SU-DHL-6 (cell line): Measurements from ENCODE around the gene ARFGAP1.

Experiments used
- H2AFZ ChIP-seq: fragments of 200-600 bp; sonication (generic); 2 replicates; pipeline ENCODE4 v1.6.1; 2014; ENCODE audit warnings: low read depth, mild to moderate bottlenecking, moderate library complexity, mixed read lengths, antibody characterized with exemption, low read length; ENCODE audit not compliant: severe bottlenecking
- H3F3A ChIP-seq: fragments of 200-600 bp; shearing (Covaris generic); 2 replicates; pipeline ENCODE4 v1.6.0; 2016; ENCODE audit warnings: antibody characterized with exemption, mild to moderate bottlenecking; ENCODE audit not compliant: insufficient read depth
- H3K27ac ChIP-seq: fragments of 200-600 bp; sonication (generic); 2 replicates; pipeline ENCODE4 v1.5.1; 2016; ENCODE audit warnings: low read depth, mild to moderate bottlenecking, low read length, moderate library complexity, mixed read lengths
- H3K27me3 ChIP-seq: fragments of 200-600 bp; sonication (generic), shearing (Covaris generic); 2 replicates; pipeline ENCODE4 v1.6.0; 2014; ENCODE audit warnings: mild to moderate bottlenecking, low read length
- H3K36me3 ChIP-seq: fragments of 200-600 bp; sonication (generic); 2 replicates; pipeline ENCODE4 v1.6.1; 2014; ENCODE audit warnings: mild to moderate bottlenecking, low read length, mixed read lengths
- H3K4me2 ChIP-seq: fragments of 300-600, 200-600 bp; shearing (Covaris generic), sonication (generic); 2 replicates; pipeline ENCODE4 v1.6.0; 2014; ENCODE audit warnings: low read length, low read depth, mild to moderate bottlenecking; ENCODE audit not compliant: poor library complexity, severe bottlenecking
- H3K4me3 ChIP-seq: fragments of 200-600 bp; sonication (generic); 2 replicates; pipeline ENCODE4 v1.5.1; 2014; ENCODE audit warnings: antibody characterized with exemption, low read length, mild to moderate bottlenecking, mixed read lengths; ENCODE audit not compliant: insufficient read depth, poor library complexity, severe bottlenecking
- H3K79me2 ChIP-seq: fragments of 200-600 bp; sonication (generic); 2 replicates; pipeline ENCODE4 v1.6.1; 2014; ENCODE audit warnings: mild to moderate bottlenecking, low read length, moderate library complexity; ENCODE audit not compliant: insufficient read depth
- H3K9ac ChIP-seq: fragments of 200-600 bp; sonication (generic); 2 replicates; pipeline ENCODE4 v1.7.0; 2014; ENCODE audit warnings: mild to moderate bottlenecking, low read length
- H3K9me2 ChIP-seq: fragments of 200-600 bp; sonication (generic); replicated peaks from 2 replicates; pipeline ENCODE4 v1.6.1; 2014; ENCODE audit warnings: low read length; ENCODE audit not compliant: insufficient read depth
- H3K9me3 ChIP-seq: fragments of 200-600 bp; sonication (generic); 2 replicates; pipeline ENCODE4 v1.6.1; 2014; ENCODE audit warnings: low read length, mixed read lengths; ENCODE audit not compliant: insufficient read depth
- H4K20me1 ChIP-seq: fragments of 200-600 bp; sonication (generic); 2 replicates; pipeline ENCODE4 v1.6.1; 2014; ENCODE audit warnings: low read depth, mild to moderate bottlenecking, antibody characterized with exemption, low read length, moderate library complexity, mixed read lengths
- EZH2phosphoT487 ChIP-seq: fragments of 200-600 bp; sonication (generic), shearing (Covaris generic); conservative IDR thresholded peaks from 2 replicates; pipeline ENCODE4 v1.6.1; 2018; ENCODE audit warnings: mild to moderate bottlenecking, antibody characterized with exemption, low read length, moderate library complexity, mixed read lengths
- TF ChIP-seq, protein P1 (sequence below): fragments of 200-600 bp; sonication (generic); IDR thresholded peaks from one replicate; pipeline ENCODE4 v1.5.1; 2017; ENCODE audit warnings: antibody characterized with exemption, mild to moderate bottlenecking, low read length, moderate library complexity; ENCODE audit not compliant: insufficient read depth, poor library complexity, severe bottlenecking

ARFGAP1 gene

DNA sequence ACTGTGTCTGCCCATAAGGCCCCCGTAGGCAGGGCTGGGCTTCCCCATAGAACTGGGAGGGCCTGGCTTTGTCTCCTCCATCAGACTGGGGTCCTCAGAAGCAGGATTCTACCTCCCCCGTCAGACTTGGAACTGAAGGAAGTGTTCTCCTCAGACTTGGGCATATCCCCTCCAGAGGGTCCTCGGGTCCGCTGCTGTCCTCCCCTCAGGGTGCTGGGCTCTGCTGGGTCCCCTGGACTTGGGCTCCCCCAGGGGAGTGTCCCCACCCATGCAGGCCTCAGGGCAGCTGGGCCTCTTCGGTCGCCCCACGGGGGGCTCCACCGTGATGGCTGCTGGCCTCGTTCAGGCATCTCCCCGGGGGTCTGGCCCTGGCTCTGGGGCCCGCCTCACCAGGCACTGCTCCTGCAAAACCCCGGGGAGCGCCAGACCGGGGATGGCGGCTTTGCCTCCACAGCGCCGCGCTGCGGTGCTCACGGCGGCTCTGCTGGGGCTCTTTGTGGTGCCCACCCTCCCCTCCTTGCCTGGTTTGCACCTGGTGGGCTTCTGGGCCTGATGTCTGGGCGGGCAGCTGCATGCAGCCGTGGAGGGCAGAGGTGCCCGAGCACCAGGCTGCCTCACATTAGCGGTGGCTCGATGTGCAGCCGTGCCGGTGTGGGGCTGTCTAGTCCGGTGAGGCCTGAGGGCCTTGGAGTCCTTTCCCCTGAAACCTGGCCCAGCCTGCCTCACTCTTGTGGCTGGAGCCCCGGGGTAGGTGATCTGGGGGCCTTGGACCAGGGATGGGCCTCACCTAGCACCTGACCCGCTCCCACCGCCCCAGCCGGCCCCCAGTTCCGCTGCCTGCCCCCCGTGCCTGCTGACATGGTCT lies 34.3 kb downstream of the ARFGAP1 start:
- Histone ChIP-seq H3F3A (no peaks in the 10 kb centered on the region), H3K4me2 (no peak overlapping the region), H3K9me2 (no peaks in the 10 kb centered on the region), H3K36me3 (no peaks in the 10 kb centered on the region), H3K79me2 (no peaks in the 10 kb centered on the region), H3K9ac (no peak overlapping the region), H3K27ac (no peak overlapping the region), H3K4me3 (no peak overlapping the region), H2AFZ (no peak overlapping the region), H4K20me1 (no peaks in the 10 kb centered on the region), H3K9me3 (no peaks in the 10 kb centered on the region), H3K27me3 (no peaks in the 10 kb centered on the region)
- TF ChIP-seq EZH2phosphoT487: no peak
- TF ChIP-seq, protein P1, sequence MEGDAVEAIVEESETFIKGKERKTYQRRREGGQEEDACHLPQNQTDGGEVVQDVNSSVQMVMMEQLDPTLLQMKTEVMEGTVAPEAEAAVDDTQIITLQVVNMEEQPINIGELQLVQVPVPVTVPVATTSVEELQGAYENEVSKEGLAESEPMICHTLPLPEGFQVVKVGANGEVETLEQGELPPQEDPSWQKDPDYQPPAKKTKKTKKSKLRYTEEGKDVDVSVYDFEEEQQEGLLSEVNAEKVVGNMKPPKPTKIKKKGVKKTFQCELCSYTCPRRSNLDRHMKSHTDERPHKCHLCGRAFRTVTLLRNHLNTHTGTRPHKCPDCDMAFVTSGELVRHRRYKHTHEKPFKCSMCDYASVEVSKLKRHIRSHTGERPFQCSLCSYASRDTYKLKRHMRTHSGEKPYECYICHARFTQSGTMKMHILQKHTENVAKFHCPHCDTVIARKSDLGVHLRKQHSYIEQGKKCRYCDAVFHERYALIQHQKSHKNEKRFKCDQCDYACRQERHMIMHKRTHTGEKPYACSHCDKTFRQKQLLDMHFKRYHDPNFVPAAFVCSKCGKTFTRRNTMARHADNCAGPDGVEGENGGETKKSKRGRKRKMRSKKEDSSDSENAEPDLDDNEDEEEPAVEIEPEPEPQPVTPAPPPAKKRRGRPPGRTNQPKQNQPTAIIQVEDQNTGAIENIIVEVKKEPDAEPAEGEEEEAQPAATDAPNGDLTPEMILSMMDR: no peak

GRCh38 chr20:63307538-63308217 lies 35.1 kb downstream of the ARFGAP1 start:
- no peaks in the 10 kb centered on the region for H3K36me3 ChIP-seq
- H3K4me2 ChIP-seq: no peak overlapping the region
- TF ChIP-seq EZH2phosphoT487: no peak
- TF ChIP-seq, protein P1: no peak
- H3K9ac ChIP-seq: no peak overlapping the region
- no peak overlapping the region for H2AFZ ChIP-seq
- no peaks in the 10 kb centered on the region for H3K9me3 ChIP-seq
- H3K9me2 ChIP-seq: no peaks in the 10 kb centered on the region
- no peak overlapping the region for H3K27ac ChIP-seq
- H3K79me2 ChIP-seq: no peaks in the 10 kb centered on the region
- no peak overlapping the region for H3K4me3 ChIP-seq
- no peaks in the 10 kb centered on the region for H3F3A ChIP-seq
- no peaks in the 10 kb centered on the region for H4K20me1 ChIP-seq
- H3K27me3 ChIP-seq: no peaks in the 10 kb centered on the region

- H4K20me1 ChIP-seq: no peaks in the 10 kb centered on the region
- H3K36me3 ChIP-seq: no peaks in the 10 kb centered on the region
- no peaks in the 10 kb centered on the region for H3K27me3 ChIP-seq
- H3F3A ChIP-seq: no peaks in the 10 kb centered on the region
- H3K9ac ChIP-seq: no peak overlapping the region
- H3K9me3 ChIP-seq: no peaks in the 10 kb centered on the region
- no peak overlapping the region for H3K4me2 ChIP-seq
- no peak overlapping the region for H3K27ac ChIP-seq
- H3K79me2 ChIP-seq: no peaks in the 10 kb centered on the region
- no peak overlapping the region for H2AFZ ChIP-seq
- H3K4me3 ChIP-seq: no peak overlapping the region
- no peaks in the 10 kb centered on the region for H3K9me2 ChIP-seq
- TF ChIP-seq, protein P1: no peak
- no peak for TF ChIP-seq EZH2phosphoT487
These were observed 35.8 kb downstream of the ARFGAP1 start for GRCh38 chr20:63308218-63308911.
